SK-N-MC (cell line): ENCODE results near the gene TXNIP.

Experiments
- DNase-seq: peaks from one replicate; pipeline ENCODE4 v3.0.0-alpha.2; 2011; ENCODE audit warnings: low read depth, low spot score
- H3K27ac ChIP-seq: fragments of 200-600 bp; sonication (generic); 2 replicates; pipeline ENCODE4 v1.5.1; 2016; ENCODE audit warnings: mixed run types
- H3K36me3 ChIP-seq: fragments of 200-600 bp; sonication (generic); 2 replicates; pipeline ENCODE4 v1.6.1; 2017; ENCODE audit warnings: antibody characterized with exemption, low read length, mixed read lengths; ENCODE audit not compliant: insufficient read depth
- H3K4me3 ChIP-seq: fragments of 200-600 bp; sonication (generic); 2 replicates; pipeline ENCODE4 v1.5.1; 2016
- H3K9ac ChIP-seq: fragments of 200-600 bp; sonication (generic); 2 replicates; pipeline ENCODE4 v1.8.0; 2017; ENCODE audit warnings: mixed run types, mixed read lengths; ENCODE audit not compliant: insufficient read length
- H3K9me3 ChIP-seq: fragments of 200-600 bp; sonication (generic); 2 replicates; pipeline ENCODE4 v1.6.1; 2017; ENCODE audit warnings: low read depth, mild to moderate bottlenecking, antibody characterized with exemption, low read length, moderate library complexity, mixed read lengths
- EZH2 ChIP-seq: fragments of 200-600 bp; sonication (generic); IDR thresholded peaks from one replicate; pipeline ENCODE4 v1.6.1; 2017; ENCODE audit warnings: antibody characterized with exemption
- FOXP2 ChIP-seq: optimal IDR thresholded peaks from 2 replicates; pipeline ENCODE3; 2011; ENCODE audit warnings: mild to moderate bottlenecking, moderate library complexity; ENCODE audit not compliant: insufficient read depth; ENCODE audit errors: extremely low read length, control extremely low read depth
- POLR2AphosphoS5 ChIP-seq: IDR thresholded peaks from 2 replicates; pipeline ENCODE4 v1.6.1; 2012; ENCODE audit warnings: mild to moderate bottlenecking, low read depth, low read length, borderline replicate concordance

The TXNIP gene

DNA sequence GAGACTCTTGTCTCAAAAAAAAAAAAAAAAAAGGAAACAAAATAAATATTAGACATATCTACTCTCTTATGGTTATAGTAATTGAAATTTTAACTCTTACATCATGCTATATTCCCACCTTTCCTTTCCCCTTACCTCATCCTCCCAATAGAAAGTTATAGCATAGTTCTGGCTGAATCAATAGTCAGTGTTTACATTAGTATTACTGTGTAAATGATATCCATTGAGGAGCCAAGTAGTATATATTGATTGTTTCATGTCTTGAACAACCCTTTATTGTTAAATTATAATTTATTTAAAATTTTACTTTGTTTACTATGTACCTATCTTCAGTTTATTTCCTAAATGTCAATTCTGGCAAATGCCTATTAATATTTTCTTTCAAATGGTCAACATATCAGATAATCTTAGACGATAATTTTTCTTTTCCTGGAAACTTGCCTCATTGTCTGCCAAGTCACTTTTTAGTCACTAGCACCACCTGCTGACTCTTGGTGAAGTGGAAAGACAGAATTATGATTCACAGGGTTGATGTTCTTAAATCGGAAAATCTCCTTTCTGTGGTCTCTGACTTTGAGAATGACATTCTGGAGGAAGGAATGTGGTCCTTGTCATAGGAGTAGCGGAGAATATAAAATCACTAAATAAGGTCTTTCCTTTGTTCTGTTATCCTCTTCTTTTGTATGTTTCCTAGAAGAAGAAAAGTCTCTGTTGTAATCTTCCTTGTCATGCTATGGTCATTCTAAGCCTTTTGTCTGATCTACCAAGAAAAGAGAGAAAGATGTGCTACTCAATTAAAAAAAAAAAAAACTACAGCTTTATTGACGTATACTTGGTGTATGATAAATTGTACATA lies 16.6 kb upstream of the TXNIP start:
- H3K9ac ChIP-seq = no peak overlapping the region
- H3K4me3 ChIP-seq = no peak overlapping the region
- TF ChIP-seq POLR2AphosphoS5 (no peak), FOXP2 (no peak), EZH2 (no peak)
- DNase-seq = peak; percentile 52
- no peak overlapping the region for H3K27ac ChIP-seq
- H3K36me3 ChIP-seq = no peaks in the 10 kb centered on the region
- no peaks in the 10 kb centered on the region for H3K9me3 ChIP-seq

DNA sequence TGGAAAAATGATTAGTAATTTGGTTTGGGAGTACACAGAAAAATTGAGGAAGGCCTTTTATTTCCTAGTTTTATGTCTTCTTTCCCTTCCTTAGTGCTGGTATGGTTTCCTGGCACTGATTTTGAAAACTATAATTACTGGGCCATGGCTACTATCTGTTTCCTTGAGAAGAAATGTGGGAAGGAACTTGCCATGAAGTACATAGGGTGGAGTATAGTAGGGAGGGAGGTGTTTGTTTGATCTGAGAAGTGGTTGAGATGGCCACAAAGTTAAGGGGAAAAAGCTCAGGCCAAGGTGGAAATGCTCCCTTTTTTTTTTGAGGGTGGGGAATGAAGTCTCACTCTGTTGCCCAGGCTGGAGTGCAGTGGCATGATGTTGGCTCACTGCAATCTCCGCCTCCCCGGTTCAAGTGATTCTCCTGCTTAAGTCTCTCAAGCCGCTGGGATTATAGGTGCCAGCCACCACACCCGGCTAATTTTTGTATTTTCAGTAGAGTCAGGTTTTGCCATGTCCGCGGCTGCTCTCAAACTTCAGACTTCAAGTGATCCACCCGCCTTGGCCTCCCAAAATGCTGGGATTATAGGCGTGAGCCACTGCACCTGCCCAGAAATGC lies 13.9 kb upstream of the TXNIP start:
- Histone ChIP-seq H3K4me3 (no peak overlapping the region), H3K36me3 (no peaks in the 10 kb centered on the region), H3K27ac (peak overlapping the region; percentile 26), H3K9me3 (no peaks in the 10 kb centered on the region), H3K9ac (no peak overlapping the region)
- DNase-seq = no peak
- TF ChIP-seq EZH2 (no peak), FOXP2 (no peak), POLR2AphosphoS5 (no peak)

DNA sequence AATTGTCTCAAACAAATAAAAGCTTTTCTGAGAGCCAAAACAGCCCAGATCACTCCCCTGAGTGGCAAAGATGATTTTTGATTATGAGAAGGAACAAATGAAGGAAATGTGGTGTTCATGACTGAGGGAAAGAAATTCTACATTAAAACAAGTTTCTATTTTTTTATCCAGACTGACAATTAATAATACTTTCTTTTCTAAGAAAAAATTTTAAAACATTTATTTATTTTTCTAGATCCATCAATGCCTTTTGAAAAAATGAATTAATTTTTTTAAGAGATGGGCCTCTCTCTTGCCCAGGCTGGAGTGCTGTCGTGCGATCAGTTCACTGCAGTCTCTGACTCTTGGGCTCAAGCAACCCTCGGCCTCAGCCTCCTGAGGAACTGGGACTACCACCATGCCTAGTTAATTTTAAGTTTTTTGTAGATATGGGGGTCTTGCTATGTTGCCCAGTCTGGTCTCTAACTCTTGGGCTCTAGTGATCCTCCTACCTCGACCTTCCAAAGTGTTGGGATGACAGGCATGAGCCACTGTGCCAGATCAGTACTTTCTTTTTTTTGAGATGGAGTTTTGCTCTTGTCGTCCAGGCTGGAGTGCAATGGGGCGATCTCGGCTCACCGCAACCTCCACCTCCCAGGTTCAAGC lies 11.2 kb upstream of the TXNIP start:
- H3K4me3 ChIP-seq = no peak overlapping the region
- H3K36me3 ChIP-seq = no peaks in the 10 kb centered on the region
- H3K27ac ChIP-seq = no peak overlapping the region
- H3K9me3 ChIP-seq = no peaks in the 10 kb centered on the region
- DNase-seq = no peak
- H3K9ac ChIP-seq = no peak overlapping the region
- TF ChIP-seq EZH2 = no peak
- TF ChIP-seq FOXP2 = no peak
- TF ChIP-seq POLR2AphosphoS5 = no peak

DNA sequence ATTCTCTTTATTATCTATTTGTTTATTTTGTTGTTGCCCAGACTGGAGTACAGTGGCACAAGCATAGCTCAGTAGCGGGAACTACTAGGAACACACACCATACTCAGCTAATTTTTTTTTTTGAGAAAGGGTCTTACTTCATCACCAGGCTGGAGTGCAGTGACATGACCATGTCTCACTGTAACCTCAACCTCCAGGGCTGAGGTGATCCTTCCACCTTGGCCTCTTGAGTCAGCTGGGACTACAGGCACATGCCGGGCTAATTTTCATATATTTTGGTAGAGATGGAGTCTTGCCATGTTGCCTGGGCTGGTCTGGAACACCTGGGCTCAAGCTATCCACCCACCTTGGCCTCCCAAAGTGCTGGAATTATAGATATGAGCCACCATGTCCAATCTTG lies 5.3 kb upstream of the TXNIP start:
- TF ChIP-seq EZH2 (no peak), POLR2AphosphoS5 (no peak), FOXP2 (no peak)
- Histone ChIP-seq H3K9ac (no peak overlapping the region), H3K27ac (no peak overlapping the region), H3K36me3 (no peaks in the 10 kb centered on the region), H3K4me3 (no peak overlapping the region), H3K9me3 (no peaks in the 10 kb centered on the region)
- no peak for DNase-seq

DNA sequence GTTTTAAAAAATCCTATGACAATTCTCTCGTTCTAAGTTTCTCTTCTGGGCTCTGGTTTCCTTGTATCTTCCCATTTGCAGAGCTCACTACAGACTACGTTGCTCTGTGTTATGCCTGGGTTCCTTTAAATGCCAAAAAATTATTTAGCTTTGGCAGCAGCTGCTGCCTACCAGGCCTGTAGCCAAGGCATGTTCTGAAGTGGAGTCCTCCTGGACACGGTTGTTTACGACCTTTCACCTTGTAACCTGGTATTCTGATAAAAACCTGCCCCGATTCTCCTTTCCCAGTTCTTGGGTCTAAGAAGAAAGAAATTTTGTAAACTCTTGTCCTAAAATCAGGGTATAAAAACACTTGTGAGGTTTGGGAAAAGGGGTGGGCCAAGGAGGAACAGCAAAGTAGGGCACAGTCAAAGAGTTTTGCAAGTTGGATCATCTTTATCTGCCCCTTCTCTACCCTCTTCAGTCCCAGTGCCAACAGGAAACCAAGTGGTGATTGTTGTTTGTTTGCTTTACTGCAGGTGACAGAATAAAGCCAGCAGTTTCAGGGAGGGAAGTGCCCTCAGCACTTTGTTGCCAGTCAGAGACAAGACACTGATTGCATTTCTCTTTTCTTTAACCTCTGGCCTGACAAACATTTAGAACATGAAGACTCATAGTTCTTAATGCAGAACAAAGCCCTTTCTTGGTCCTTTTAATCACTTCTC lies 3.1 kb upstream of the TXNIP start:
- no peak overlapping the region for H3K9ac ChIP-seq
- H3K4me3 ChIP-seq = no peak overlapping the region
- DNase-seq = no peak
- TF ChIP-seq EZH2 (no peak), POLR2AphosphoS5 (no peak), FOXP2 (no peak)
- no peaks in the 10 kb centered on the region for H3K9me3 ChIP-seq
- H3K27ac ChIP-seq = no peak overlapping the region
- H3K36me3 ChIP-seq = no peaks in the 10 kb centered on the region

DNA sequence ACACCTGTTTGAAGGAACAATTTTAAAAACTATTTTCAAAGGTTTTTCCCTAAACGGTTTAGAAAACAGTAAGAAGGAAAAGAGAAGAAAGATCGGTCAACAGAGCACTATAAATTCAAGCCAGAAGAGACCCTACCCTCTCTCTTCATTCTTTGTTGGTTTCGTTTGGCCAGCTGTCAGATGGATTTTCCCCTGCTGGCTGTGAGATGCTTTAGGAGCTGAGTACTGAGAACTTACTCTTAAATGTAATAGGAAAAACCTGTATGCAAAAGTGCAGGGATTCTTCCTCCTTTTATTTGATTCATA lies 1.3 kb upstream of the TXNIP start:
- Histone ChIP-seq H3K4me3 (no peak overlapping the region), H3K9me3 (no peaks in the 10 kb centered on the region), H3K9ac (no peak overlapping the region), H3K27ac (no peak overlapping the region), H3K36me3 (peaks cover 3% of the 10 kb centered on the region; the same call in 1 of the 2 replicates)
- no peak for DNase-seq
- TF ChIP-seq FOXP2 (no peak), POLR2AphosphoS5 (no peak), EZH2 (no peak)

DNA sequence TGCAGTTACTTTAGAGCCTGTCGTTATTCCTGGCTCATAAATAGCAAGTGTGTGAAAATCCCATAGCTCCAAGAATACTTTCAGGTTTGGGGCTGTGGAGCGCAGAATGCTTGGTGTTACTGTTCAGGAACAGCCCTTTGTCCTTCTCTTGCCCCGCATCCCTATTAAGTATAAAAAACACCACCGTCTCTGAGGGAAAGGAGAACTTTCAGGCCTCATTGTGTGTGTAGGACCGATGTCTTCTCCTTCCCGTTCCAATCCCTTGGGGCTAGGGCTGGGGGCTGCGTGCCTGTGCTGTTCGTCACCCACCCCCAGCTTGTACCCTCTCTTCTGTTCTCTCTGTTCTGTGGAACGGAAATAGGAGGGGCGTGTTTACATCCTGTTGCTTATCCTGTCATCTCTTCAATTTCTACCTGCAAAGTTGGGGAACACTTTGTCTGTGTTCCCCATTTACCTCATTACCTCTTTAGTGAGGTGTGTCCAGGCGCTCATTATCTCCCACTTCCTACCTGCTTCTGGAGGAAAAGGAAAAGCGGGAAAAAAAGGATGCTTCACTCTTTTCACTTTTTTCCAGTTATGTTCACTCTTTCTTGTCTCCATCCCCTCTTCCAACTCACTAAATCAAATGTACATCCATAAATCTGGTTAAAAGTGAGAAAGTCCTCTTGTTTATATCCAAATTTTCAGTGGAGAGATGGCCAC lies 788 bp upstream of the TXNIP start:
- no peak overlapping the region for H3K27ac ChIP-seq
- H3K9me3 ChIP-seq = no peaks in the 10 kb centered on the region

DNA sequence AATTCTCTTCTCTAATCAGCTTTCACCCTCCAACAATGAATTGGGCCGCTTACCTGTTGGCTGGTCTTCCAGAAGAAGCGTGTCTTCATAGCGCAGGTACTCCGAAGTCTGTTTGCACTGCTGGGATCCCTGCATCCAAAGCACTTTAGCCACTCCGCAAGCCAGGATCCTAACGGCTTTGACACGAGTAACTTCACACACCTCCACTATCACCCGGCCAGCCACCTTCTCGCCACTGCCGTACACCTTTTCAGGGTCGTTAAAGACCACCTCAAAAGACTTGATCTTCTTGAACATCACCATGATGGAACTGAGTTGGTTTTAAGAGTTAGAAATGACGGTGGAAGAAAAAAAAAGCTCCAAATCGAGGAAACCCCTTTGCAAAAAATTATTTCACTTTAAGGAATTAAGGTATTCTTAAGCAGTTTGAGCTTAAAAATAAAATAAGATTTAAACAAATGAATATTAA lies 381 bp downstream of the TXNIP start:
- H3K27ac ChIP-seq = no peak overlapping the region
- H3K4me3 ChIP-seq = peak overlapping the region; percentile 86
- peak overlapping the region; percentile 58 for H3K9ac ChIP-seq
- H3K36me3 ChIP-seq = peaks cover 3% of the 10 kb centered on the region; the same call in 1 of the 2 replicates
- H3K9me3 ChIP-seq = no peaks in the 10 kb centered on the region
- TF ChIP-seq FOXP2 (no peak), POLR2AphosphoS5 (no peak), EZH2 (no peak)
- no peak for DNase-seq

More for the DNA sequence above, 788 bp upstream of the TXNIP start:
- TF ChIP-seq EZH2 = no peak
- TF ChIP-seq POLR2AphosphoS5 = no peak
- no peak for TF ChIP-seq FOXP2
- DNase-seq = no peak
- Histone ChIP-seq H3K4me3 (peak overlapping the region; percentile 86), H3K9ac (peak overlapping the region; percentile 58), H3K36me3 (peaks cover 3% of the 10 kb centered on the region; the same call in 1 of the 2 replicates)
